SU-DHL-6 (cell line): Measurements from ENCODE around the gene S100A9.

ENCODE experiments used
- CTCF ChIP-seq: fragments of 200-600 bp; sonication (generic); IDR thresholded peaks from one replicate; pipeline ENCODE4 v1.5.1; 2017; ENCODE audit warnings: antibody characterized with exemption, mild to moderate bottlenecking, low read length, moderate library complexity; ENCODE audit not compliant: insufficient read depth, poor library complexity, severe bottlenecking
- EZH2phosphoT487 ChIP-seq: fragments of 200-600 bp; sonication (generic), shearing (Covaris generic); conservative IDR thresholded peaks from 2 replicates; pipeline ENCODE4 v1.6.1; 2018; ENCODE audit warnings: mild to moderate bottlenecking, antibody characterized with exemption, low read length, moderate library complexity, mixed read lengths

- TF ChIP-seq CTCF (no peak), EZH2phosphoT487 (no peak)
These were observed 21.9 kb downstream of the S100A9 start for GRCh38 chr1:153379591-153379990.
